ENCODE data around the gene NACC2. TPM values are rescaled to one million over a fixed set of nuclear protein-coding genes. Genes with fewer than 3 reads are reported as not detected.

NACC2 gene
- total RNA-seq, 2 donors from 2014 or later: 69.2 to 79.7 TPM

DNA sequence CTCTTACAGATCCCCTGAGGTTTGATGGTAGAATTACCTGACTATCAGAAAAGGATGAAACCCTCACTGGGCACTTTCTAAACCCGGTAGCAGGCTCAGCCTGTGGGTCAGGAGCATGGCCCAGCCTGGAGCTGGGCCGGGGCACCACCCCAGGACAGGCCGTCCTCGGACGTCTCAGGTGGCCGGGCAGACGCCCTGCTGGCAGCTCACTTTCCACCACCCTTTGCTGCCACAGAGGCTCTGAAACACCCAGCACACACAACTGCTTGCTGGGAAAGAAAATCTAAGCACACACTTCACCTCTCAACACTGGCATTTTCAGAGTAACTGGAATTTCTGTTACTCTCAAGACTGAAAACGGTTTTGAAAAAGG lies 138.3 kb downstream of the NACC2 start:
- peaks cover 17% of the 10 kb centered on the region for H3K36me3 ChIP-seq
- no peaks in the 10 kb centered on the region for H3K27me3 ChIP-seq (replicated peaks; ENCODE audit: insufficient read depth)
- H3K27ac ChIP-seq: no peak overlapping the region
- H3K4me1 ChIP-seq (ENCODE audit: control insufficient read depth in 1 of 2, low read depth in 2 of 2): peaks cover 3 to 16% of the 10 kb centered on the region in 2 donors
- TF ChIP-seq, protein P1, sequence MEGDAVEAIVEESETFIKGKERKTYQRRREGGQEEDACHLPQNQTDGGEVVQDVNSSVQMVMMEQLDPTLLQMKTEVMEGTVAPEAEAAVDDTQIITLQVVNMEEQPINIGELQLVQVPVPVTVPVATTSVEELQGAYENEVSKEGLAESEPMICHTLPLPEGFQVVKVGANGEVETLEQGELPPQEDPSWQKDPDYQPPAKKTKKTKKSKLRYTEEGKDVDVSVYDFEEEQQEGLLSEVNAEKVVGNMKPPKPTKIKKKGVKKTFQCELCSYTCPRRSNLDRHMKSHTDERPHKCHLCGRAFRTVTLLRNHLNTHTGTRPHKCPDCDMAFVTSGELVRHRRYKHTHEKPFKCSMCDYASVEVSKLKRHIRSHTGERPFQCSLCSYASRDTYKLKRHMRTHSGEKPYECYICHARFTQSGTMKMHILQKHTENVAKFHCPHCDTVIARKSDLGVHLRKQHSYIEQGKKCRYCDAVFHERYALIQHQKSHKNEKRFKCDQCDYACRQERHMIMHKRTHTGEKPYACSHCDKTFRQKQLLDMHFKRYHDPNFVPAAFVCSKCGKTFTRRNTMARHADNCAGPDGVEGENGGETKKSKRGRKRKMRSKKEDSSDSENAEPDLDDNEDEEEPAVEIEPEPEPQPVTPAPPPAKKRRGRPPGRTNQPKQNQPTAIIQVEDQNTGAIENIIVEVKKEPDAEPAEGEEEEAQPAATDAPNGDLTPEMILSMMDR (IDR thresholded peaks at IDR 0.05): no peak
- DNase-seq (ENCODE audit: low spot score) (no peak), ATAC-seq (ENCODE audit: insufficient number of reproducible peaks, low FRiP score, low read depth) (no peak)
- H3K4me3 ChIP-seq: no peak overlapping the region
- no peaks in the 10 kb centered on the region for H3K9me3 ChIP-seq

Other genes with a start within 250 kb of the NACC2 start
- gene CAMSAP1, start 187.7 kb downstream of the NACC2 start, total RNA-seq: 10 to 100 TPM; 19.1 to 20.2 TPM
- 10 to 100 TPM; 37.9 to 39.3 TPM for gene UBAC1, start 133.9 kb downstream of the NACC2 start, total RNA-seq
- gene TMEM250, start 23.6 kb upstream of the NACC2 start, total RNA-seq: 10 to 100 TPM; 38.9 to 40.1 TPM
- not detected for gene LHX3, start 109.8 kb upstream of the NACC2 start, total RNA-seq
- 10 to 100 TPM in 1 of 2 donors, 1 to 10 TPM in 1; 7.2 to 13.5 TPM for gene QSOX2, start 150.5 kb upstream of the NACC2 start, total RNA-seq
- not detected for gene CCDC187, start 208.8 kb upstream of the NACC2 start, total RNA-seq
- 10 to 100 TPM; 29.2 to 33.6 TPM for gene GPSM1, start 232.2 kb upstream of the NACC2 start, total RNA-seq

Measured in thoracic aorta (tissue), 2 donors.